Hippocampal formation (tissue), 2 donors: Measurements from ENCODE around the gene ZDHHC11.
"Not testable (repeated sequence)": the region's sequence is repeated elsewhere in the genome, so short reads cannot be mapped to it uniquely, and the experiment has no call there.

Source experiments
- DNase-seq, 2 donors: peaks; one replicate each; lab custom pipeline; 2025; lab: John Stamatoyannopoulos, UW

The ZDHHC11 gene

GRCh38 chr5:878677-879076 is 27.9 kb upstream of the ZDHHC11 start:
- DNase-seq, result not testable (repeated sequence)

GRCh38 chr5:878125-878524 is 27.3 kb upstream of the ZDHHC11 start:
- DNase-seq, result no peak

- DNase-seq, result no peak
Observed at GRCh38 chr5:876398-877365, 25.9 kb upstream of the ZDHHC11 start.

GRCh38 chr5:875931-876330 is 25.1 kb upstream of the ZDHHC11 start:
- DNase-seq, result no peak

GRCh38 chr5:873328-873727 is 22.5 kb upstream of the ZDHHC11 start:
- no peak for DNase-seq

- no peak for DNase-seq
Observed at GRCh38 chr5:872301-872700, 21.5 kb upstream of the ZDHHC11 start.

GRCh38 chr5:871596-872298 is 21.0 kb upstream of the ZDHHC11 start:
- no peak for DNase-seq

GRCh38 chr5:870956-871355 is 20.2 kb upstream of the ZDHHC11 start:
- no peak for DNase-seq

GRCh38 chr5:868428-869135 is 17.8 kb upstream of the ZDHHC11 start:
- DNase-seq, result no peak

GRCh38 chr5:867300-867870 is 16.6 kb upstream of the ZDHHC11 start:
- no peak for DNase-seq

GRCh38 chr5:865771-866170 is 15.0 kb upstream of the ZDHHC11 start:
- DNase-seq, result no peak

GRCh38 chr5:865168-865521 is 14.4 kb upstream of the ZDHHC11 start:
- DNase-seq, result no peak

- no peak for DNase-seq
Observed at GRCh38 chr5:864492-865167, 13.8 kb upstream of the ZDHHC11 start.

GRCh38 chr5:863244-863805 is 12.5 kb upstream of the ZDHHC11 start:
- no peak for DNase-seq

- no peak for DNase-seq
Observed at GRCh38 chr5:862367-863243, 11.8 kb upstream of the ZDHHC11 start.

GRCh38 chr5:861442-862366 is 10.9 kb upstream of the ZDHHC11 start:
- DNase-seq, result no peak

GRCh38 chr5:860506-861150 is 9.8 kb upstream of the ZDHHC11 start:
- DNase-seq, result no peak

GRCh38 chr5:859798-860296 is 9.1 kb upstream of the ZDHHC11 start:
- no peak for DNase-seq
